HepG2 (cell line): Measurements from ENCODE around the gene ECEL1. TPM values are rescaled to one million over a fixed set of nuclear protein-coding genes. Genes with fewer than 3 reads are reported as not detected.

Experiments
- ATAC-seq: fragments of 200-7000 bp; cut with Tn5 transposase; 3 replicates; pipeline ENCODE4 v1.9.1; 2020; ENCODE audit warnings: mild to moderate bottlenecking, moderate library complexity
- BruUV-seq: library from RNA; stranded (reverse); fragments of 400-500 nt; replicated peaks from 2 replicates; lab custom pipeline; 2021; lab: Mats Ljungman, UMichigan
- CTCF ChIA-PET: fragments of 300-600 bp; formaldehyde crosslinking; extraction: SDS; loops from one replicate; lab custom pipeline; 2021; ENCODE audit warnings: low total read pairs, inconsistent platforms, low intra/inter-chr PET ratio; lab: Yijun Ruan, JAX
- POLR2A ChIA-PET: fragments of 350-600 bp; sonication (Branson Sonifier 250); formaldehyde crosslinking; loops from one replicate; lab custom pipeline; 2020; ENCODE audit warnings: antibody characterized with exemption, inconsistent platforms; lab: Yijun Ruan, JAX
- DNase-seq: peaks from one replicate; pipeline ENCODE4 v3.0.0-alpha.2; 2015; ENCODE audit warnings: low spot score
- FAIRE-seq: peaks from 3 replicates; lab custom pipeline; 2011; peaks lifted over from hg19 to GRCh38; lab: Jason Lieb, UNC
- H2AFZ ChIP-seq: one replicate; pipeline ENCODE4 v1.6.1; 2011; ENCODE audit warnings: low read length, inconsistent platforms
- H3K27ac ChIP-seq: fragments of 300-600 bp; 3 replicates; pipeline ENCODE4 v1.8.0; 2011; ENCODE audit warnings: mixed run types, mild to moderate bottlenecking, mixed read lengths, low read length, inconsistent platforms; ENCODE audit not compliant: insufficient read depth; ENCODE audit errors: extremely low read length
- H3K27me3 ChIP-seq, 2 experiments: fragments of 200-600 bp in 1 of 2; 2 replicates in 1 of 2; 3 replicates in 1 of 2; pipeline versions ENCODE4 v1.6.0 to v1.8.0; 2011; ENCODE audit warnings: low read length in 2 of 2, mild to moderate bottlenecking in 2 of 2, moderate library complexity in 2 of 2, inconsistent platforms in 1 of 2; ENCODE audit not compliant: insufficient read depth in 2 of 2, control insufficient read depth in 1 of 2
- H3K36me3 ChIP-seq, 2 experiments: fragments of 200-600 bp in 1 of 2; replicated peaks in 1 of 2; 2 replicates in 1 of 2; 3 replicates in 1 of 2; pipeline versions ENCODE4 v1.5.1 to v1.8.0; 2011; ENCODE audit warnings: low read length in 2 of 2, inconsistent platforms in 1 of 2; ENCODE audit not compliant: insufficient read depth in 2 of 2, control insufficient read depth in 1 of 2
- H3K4me1 ChIP-seq: 2 replicates; pipeline ENCODE4 v1.5.1; 2012; ENCODE audit warnings: low read length, inconsistent platforms; ENCODE audit not compliant: insufficient read depth
- H3K4me2 ChIP-seq: 2 replicates; pipeline ENCODE4 v1.6.0; 2011; ENCODE audit warnings: low read depth, low read length, inconsistent platforms
- H3K4me3 ChIP-seq, 3 experiments: fragments of 200-600 bp in 1 of 3; sonication (generic), shearing (Covaris generic) in 1 of 3; replicated peaks in 1 of 3; 2 replicates each; pipeline ENCODE4 v1.5.1; 2011 to 2016; ENCODE audit warnings: low read length in 3 of 3, inconsistent platforms in 2 of 3, low read depth in 2 of 3, mild to moderate bottlenecking in 2 of 3, control low read depth in 1 of 3, mixed read lengths in 1 of 3; ENCODE audit not compliant: insufficient read depth in 1 of 3
- H3K79me2 ChIP-seq: one replicate; pipeline ENCODE4 v1.6.1; 2011; ENCODE audit warnings: low read length, inconsistent platforms; ENCODE audit not compliant: insufficient read depth
- H3K9ac ChIP-seq: 2 replicates; pipeline ENCODE4 v1.6.0; 2011; ENCODE audit warnings: mild to moderate bottlenecking, low read depth, low read length, inconsistent platforms; ENCODE audit not compliant: insufficient read depth
- H3K9me3 ChIP-seq: 2 replicates; pipeline ENCODE4 v1.5.1; 2012; ENCODE audit warnings: mild to moderate bottlenecking, low read length
- H4K20me1 ChIP-seq: 2 replicates; pipeline ENCODE4 v1.6.0; 2011; ENCODE audit warnings: inconsistent platforms, mild to moderate bottlenecking, low read length, moderate library complexity; ENCODE audit not compliant: insufficient read depth
- DMTF1 ChIP-seq: sonication (generic); formaldehyde crosslinking; IDR thresholded peaks from 2 replicates; pipeline ENCODE4 v1.4.0; 2020; ENCODE audit warnings: mild to moderate bottlenecking, missing genetic modification reagents
- FOXO1 ChIP-seq: sonication (generic); formaldehyde crosslinking; IDR thresholded peaks from 2 replicates; pipeline ENCODE4 v1.4.0; 2020; ENCODE audit warnings: missing genetic modification reagents
- IKZF1 ChIP-seq: fragments of 450-650 bp; IDR thresholded peaks from 2 replicates; pipeline ENCODE4 v1.7.1; 2016
- KLF16 ChIP-seq, 2 experiments: sonication (generic) in 1 of 2; formaldehyde crosslinking in 1 of 2; IDR thresholded peaks; 2 replicates each; pipeline versions ENCODE4 v1.6.1 to v1.8.0; 2016 to 2023; ENCODE audit warnings: missing genetic modification reagents in 2 of 2, missing compliant biosample characterization in 1 of 2
- SP1 ChIP-seq, 2 experiments: fragments of 450-650 bp in 1 of 2; sonication (generic) in 1 of 2; formaldehyde crosslinking in 1 of 2; IDR thresholded peaks; 2 replicates each; pipeline versions ENCODE4 v1.4.0 to v1.6.1; 2016 to 2020; ENCODE audit warnings: missing genetic modification reagents in 1 of 2
- TBP ChIP-seq: sonication (generic); formaldehyde crosslinking; IDR thresholded peaks from 2 replicates; pipeline ENCODE4 v1.5.0; 2020; ENCODE audit warnings: missing genetic modification reagents
- TFAP4 ChIP-seq: sonication (generic); IDR thresholded peaks from 2 replicates; pipeline ENCODE4 v1.6.1; 2016; ENCODE audit warnings: low read depth, borderline replicate concordance
- ZBTB49 ChIP-seq: sonication (generic); formaldehyde crosslinking; IDR thresholded peaks from 2 replicates; pipeline ENCODE4 v1.4.0; 2020; ENCODE audit warnings: missing genetic modification reagents, borderline replicate concordance
- ZBTB8A ChIP-seq: sonication (generic); formaldehyde crosslinking; IDR thresholded peaks from 2 replicates; pipeline ENCODE4 v1.4.0; 2020; ENCODE audit warnings: mild to moderate bottlenecking, low read depth, missing genetic modification reagents, borderline replicate concordance
- ZFP82 ChIP-seq: sonication (generic); formaldehyde crosslinking; IDR thresholded peaks from 2 replicates; pipeline ENCODE4 v1.5.1; 2020; ENCODE audit warnings: mild to moderate bottlenecking, missing genetic modification reagents, borderline replicate concordance
- ZXDC ChIP-seq: sonication (generic); formaldehyde crosslinking; IDR thresholded peaks from 2 replicates; pipeline ENCODE4 v1.5.0; 2020; ENCODE audit warnings: mild to moderate bottlenecking, missing genetic modification reagents
- WGBS: methylation state at CpG from one replicate; pipeline ENCODE4 v1.1.6; 2017; ENCODE audit warnings: low lambda C conversion rate; 5-methylcytosine and 5-hydroxymethylcytosine counted together
- in situ Hi-C: cut with HindIII; loops from 2 replicates; pipeline ENCODE4 v1.10.0; 2017; ENCODE audit warnings: low pct_unique_long_range_greater_than_20kb; ENCODE audit not compliant: extremely low pct_ligation_motif_present
- intact Hi-C: fragments of 100-400 bp; cut with micrococcal nuclease; formaldehyde crosslinking; loops from one replicate; pipeline ENCODE4 v1.10.0; 2022; ENCODE audit not compliant: unreplicated experiment
- polyA plus RNA-seq, 8 experiments: library from polyadenylated mRNA; depleted of rRNA in 3 of 8; stranded (reverse) in 7 of 8; unstranded in 1 of 8; fragments of >200 nt; fragmentation: Illumina TruSeq in 4 of 8; extraction: Trizol in 4 of 8; gene quantifications; 2 replicates each; pipeline versions ENCODE4 v1.2.1 to v1.2.3, GENCODE V29; 2011 to 2016; ENCODE audit warnings: low read depth in 4 of 8, missing spikeins in 1 of 8, mixed read lengths in 1 of 8; ENCODE audit not compliant: insufficient read depth in 1 of 8
- total RNA-seq, 5 experiments: library from RNA; depleted of rRNA; stranded (reverse); fragments of >200 nt; fragmentation: Illumina TruSeq; extraction: Trizol; gene quantifications; 2 replicates each; pipeline ENCODE4 v1.2.3, GENCODE V29; 2016; ENCODE audit warnings: low read depth in 1 of 5

ECEL1 gene
- total and polyA plus RNA-seq, 2 of the 13 experiments (the other 11 are each of a cell fraction or from before 2014, with no cell fraction given) = not detected

- Histone ChIP-seq H3K27me3 (peaks cover 21 to 79% of the 10 kb centered on the region in 2 experiments), H3K27ac (no peak overlapping the region), H3K4me2 (no peak overlapping the region), H3K4me3 (no peak overlapping the region), H3K36me3 (no peaks in the 10 kb centered on the region), H3K9me3 (no peaks in the 10 kb centered on the region), H3K79me2 (no peaks in the 10 kb centered on the region), H2AFZ (no peak overlapping the region), H4K20me1 (no peaks in the 10 kb centered on the region; the same call in 1 of the 2 replicates), H3K4me1 (no peaks in the 10 kb centered on the region), H3K9ac (no peak overlapping the region)
- DNase-seq (no peak), ATAC-seq (no peak), FAIRE-seq (no peak)
- BruUV-seq = no TSS peak
- CTCF ChIA-PET = no interaction called here
- WGBS = 17% methylated on average over 1 of the region's 7 CpGs
- in situ Hi-C loops = no loop called here
- TF ChIP-seq SP1 (IDR thresholded peaks at IDR 0.05) (no peak), SP1 (CRISPR knock-in tag; IDR thresholded peaks at IDR 0.05) (no peak), ZBTB8A (no peak), IKZF1 (no peak), ZBTB49 (no peak), FOXO1 (CRISPR knock-in tag) (no peak), ZFP82 (CRISPR knock-in tag) (no peak), KLF16 (CRISPR knock-in tag; IDR thresholded peaks at IDR 0.05) (no peak), DMTF1 (CRISPR knock-in tag) (no peak), ZXDC (no peak), TBP (CRISPR knock-in tag) (no peak), TFAP4 (no peak)
- intact Hi-C loops = loop anchor here (5.0 kb wide), 1 partner anchor 46 kb away; the partner anchor contains the start of gene PRSS56
- POLR2A ChIA-PET = no interaction called here
These were observed 10.8 kb downstream of the ECEL1 start for GRCh38 chr2:232476791-232477190.
